Colon (tissue), 2 donors: ENCODE measurements around the gene GRIN2A.

Source experiments
- FAIRE-seq: peaks from 2 replicates; lab custom pipeline; 2012; peaks lifted over from hg19 to GRCh38; lab: Jason Lieb, UNC
- donor health status: control.
- donor health status: control.

The GRIN2A gene

GRCh38 chr16:10086620-10087019 is 95.6 kb downstream of the GRIN2A start:
- no peak for FAIRE-seq

GRCh38 chr16:10085078-10085798 is 97.0 kb downstream of the GRIN2A start:
- FAIRE-seq: no peak

GRCh38 chr16:10083301-10083700 is 98.9 kb downstream of the GRIN2A start:
- no peak for FAIRE-seq

GRCh38 chr16:10081201-10081940 is 100.9 kb downstream of the GRIN2A start:
- FAIRE-seq: no peak

GRCh38 chr16:10080051-10080772 is 102.0 kb downstream of the GRIN2A start:
- no peak for FAIRE-seq

- no peak for FAIRE-seq
These were observed 103.7 kb downstream of the GRIN2A start for GRCh38 chr16:10078541-10078949.

- FAIRE-seq: no peak
These were observed 104.4 kb downstream of the GRIN2A start for GRCh38 chr16:10077861-10078260.

- no peak for FAIRE-seq
These were observed 106.2 kb downstream of the GRIN2A start for GRCh38 chr16:10076037-10076436.

- no peak for FAIRE-seq
These were observed 111.6 kb downstream of the GRIN2A start for GRCh38 chr16:10070591-10070990.

GRCh38 chr16:10069374-10069773 is 112.9 kb downstream of the GRIN2A start:
- no peak for FAIRE-seq

GRCh38 chr16:10067835-10068234 is 114.4 kb downstream of the GRIN2A start:
- no peak for FAIRE-seq

- no peak for FAIRE-seq
These were observed 114.8 kb downstream of the GRIN2A start for GRCh38 chr16:10067406-10067805.

GRCh38 chr16:10065019-10065418 is 117.2 kb downstream of the GRIN2A start:
- FAIRE-seq: no peak

GRCh38 chr16:10048850-10049249 is 133.4 kb downstream of the GRIN2A start:
- no peak for FAIRE-seq

GRCh38 chr16:10045947-10046346 is 136.3 kb downstream of the GRIN2A start:
- FAIRE-seq: no peak

- no peak for FAIRE-seq
These were observed 136.9 kb downstream of the GRIN2A start for GRCh38 chr16:10045291-10045775.

- no peak for FAIRE-seq
These were observed 141.8 kb downstream of the GRIN2A start for GRCh38 chr16:10040136-10041080.

- no peak for FAIRE-seq
These were observed 142.8 kb downstream of the GRIN2A start for GRCh38 chr16:10039220-10040096.

GRCh38 chr16:10037751-10038150 is 144.5 kb downstream of the GRIN2A start:
- no peak for FAIRE-seq

- FAIRE-seq: no peak
These were observed 145.3 kb downstream of the GRIN2A start for GRCh38 chr16:10036956-10037355.

GRCh38 chr16:10033556-10033955 is 148.7 kb downstream of the GRIN2A start:
- FAIRE-seq: no peak
